ENCODE measurements around the gene CLIP3. TPM values are rescaled to one million over a fixed set of nuclear protein-coding genes. Genes with fewer than 3 reads are reported as not detected.

Gene CLIP3
- total RNA-seq, 1 experiment from 2014 or later, result 1.5 TPM

GRCh38 chr19:36040495-36040894 lies 7.8 kb upstream of the CLIP3 start:
- no peak for ATAC-seq
- Histone ChIP-seq H3K4me2 (ENCODE audit: low read length) (no peak overlapping the region), H3K9me3 (ENCODE audit: control insufficient read depth in 1 of 2, insufficient read depth in 1 of 2, low read depth in 1 of 2, low read length in 2 of 2) (no peaks in the 10 kb centered on the region), H2AFZ (ENCODE audit: low read depth, low read length, poor library complexity, severe bottlenecking) (no peak overlapping the region), H3K79me2 (ENCODE audit: insufficient read depth, low read length) (no peaks in the 10 kb centered on the region), H4K20me1 (ENCODE audit: insufficient read depth) (no peaks in the 10 kb centered on the region), H3K9ac (ENCODE audit: low read length) (no peak overlapping the region), H3K9me2 (ENCODE audit: insufficient read depth) (no peaks in the 10 kb centered on the region), H3K36me3 (ENCODE audit: control insufficient read depth in 1 of 2, insufficient read depth in 2 of 2, low read length in 2 of 2) (no peaks in the 10 kb centered on the region), H3K27me3 (ENCODE audit: insufficient read depth, low read length) (no peaks in the 10 kb centered on the region), H3K4me3 (replicated peaks in 1 of 2; ENCODE audit: low read depth in 1 of 2, low read length in 2 of 2) (no peak overlapping the region), H3K27ac (ENCODE audit: low read depth, low read length) (no peak overlapping the region), H3K4me1 (ENCODE audit: control insufficient read depth in 1 of 2, insufficient read depth in 2 of 2, low read length in 2 of 2) (no peaks in the 10 kb centered on the region)
- intact Hi-C loops (cut with micrococcal nuclease), result no loop called here
- no peak for TF ChIP-seq TCF7L2 (IDR thresholded peaks at IDR 0.05; ENCODE audit: borderline replicate concordance, extremely low read depth, insufficient read depth, insufficient read length)
- TF ChIP-seq ELF1 (IDR thresholded peaks at IDR 0.05; ENCODE audit: borderline replicate concordance, low read depth), result no peak
- TF ChIP-seq SIN3A (IDR thresholded peaks at IDR 0.05; ENCODE audit: low read depth), result no peak
- no peak for TF ChIP-seq ZBTB33 (IDR thresholded peaks at IDR 0.05; ENCODE audit: extremely low read depth, insufficient replicate concordance, low read length)
- TF ChIP-seq EGR1 (IDR thresholded peaks at IDR 0.05; ENCODE audit: low read depth), result no peak
- no peak for TF ChIP-seq MAX (IDR thresholded peaks at IDR 0.05)
- TF ChIP-seq ATF3 (IDR thresholded peaks at IDR 0.05), result no peak
- TF ChIP-seq SRF (IDR thresholded peaks at IDR 0.05; ENCODE audit: low read depth), result no peak
- TF ChIP-seq CTCF (IDR thresholded peaks at IDR 0.05 in 2 of 3, conservative IDR thresholded peaks at IDR 0.05 in 1 of 3; ENCODE audit: borderline replicate concordance in 1 of 3, insufficient read depth in 1 of 3, low read depth in 2 of 3, low read length in 2 of 3), result no peak
- no peak for TF ChIP-seq CEBPB (IDR thresholded peaks at IDR 0.05; ENCODE audit: low read depth)
- no peak for TF ChIP-seq EZH2 (IDR thresholded peaks at IDR 0.05)
- TF ChIP-seq ZNF274 (IDR thresholded peaks at IDR 0.05; ENCODE audit: low read depth, low read length), result no peak
- no peak for TF ChIP-seq EZH2phosphoT487 (IDR thresholded peaks at IDR 0.05; ENCODE audit: borderline replicate concordance)
- TF ChIP-seq POLR2AphosphoS5 (IDR thresholded peaks at IDR 0.05; ENCODE audit: low read depth, low read length), result no peak
- CTCF ChIA-PET, result interaction anchor here (1.1 kb wide), 1 partner anchor 13 kb away, joined by 3 read pairs; the partner anchor contains the start of gene THAP8
- no TSS peak for BruUV-seq (replicated peaks)
- RAD21 ChIA-PET (ENCODE audit: low non-redundant PET in 1 of 2, low total read pairs in 2 of 2, uncharacterized antibody in 2 of 2, unreplicated experiment in 2 of 2), result no interaction called here
- POLR2A ChIA-PET, result no interaction called here
- DNase-seq (ENCODE audit: low read depth, low spot score), result no peak

Data from HCT116 (cell line).